AG09309 (cell line): ENCODE measurements around the gene SLF2.

Source experiments
- DNase-seq: peaks from one replicate; pipeline ENCODE4 v3.0.0-alpha.2; 2010; ENCODE audit warnings: low read depth
- H3K4me3 ChIP-seq: 2 replicates; pipeline ENCODE4 v1.5.1; 2011; ENCODE audit warnings: mild to moderate bottlenecking, low read depth, low read length, moderate library complexity; ENCODE audit not compliant: control insufficient read depth
- CTCF ChIP-seq: IDR thresholded peaks from 2 replicates; pipeline ENCODE4 v1.5.1; 2011; ENCODE audit warnings: mild to moderate bottlenecking, low read depth, low read length, inconsistent platforms; ENCODE audit not compliant: insufficient read depth, control insufficient read depth; ENCODE audit errors: missing control alignments

SLF2 gene

DNA sequence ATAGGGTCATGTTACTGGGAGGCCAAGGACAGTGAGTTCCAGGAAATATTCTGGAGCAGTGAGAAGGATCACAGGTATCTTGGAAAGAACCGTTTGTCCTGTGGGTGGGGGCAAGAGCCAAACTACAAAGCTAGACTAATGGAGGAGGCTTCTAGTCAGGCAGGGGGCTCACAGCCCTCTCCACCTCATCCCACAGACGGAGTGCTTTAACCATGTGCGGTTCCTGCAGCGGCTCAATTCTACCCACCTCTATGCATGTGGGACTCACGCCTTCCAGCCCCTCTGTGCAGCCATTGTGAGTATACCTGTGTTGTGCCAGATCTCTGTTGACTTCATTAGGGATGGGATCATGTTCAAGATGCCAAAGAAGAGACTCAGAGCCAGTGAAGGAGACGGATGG, 64.7 kb downstream of the SLF2 start:
- no peak for TF ChIP-seq CTCF
- H3K4me3 ChIP-seq, result no peak overlapping the region
- no peak for DNase-seq

GRCh38 chr10:100978121-100978900, 65.5 kb downstream of the SLF2 start:
- H3K4me3 ChIP-seq, result no peak overlapping the region
- DNase-seq, result no peak
- no peak for TF ChIP-seq CTCF

GRCh38 chr10:100978901-100979195, 66.1 kb downstream of the SLF2 start:
- no peak overlapping the region for H3K4me3 ChIP-seq
- no peak for DNase-seq
- no peak for TF ChIP-seq CTCF

GRCh38 chr10:100979791-100980272, 67.1 kb downstream of the SLF2 start:
- H3K4me3 ChIP-seq, result no peak overlapping the region
- DNase-seq, result no peak
- TF ChIP-seq CTCF, result no peak

GRCh38 chr10:100980311-100980710, 67.5 kb downstream of the SLF2 start:
- no peak for TF ChIP-seq CTCF
- H3K4me3 ChIP-seq, result no peak overlapping the region
- no peak for DNase-seq

GRCh38 chr10:100980711-100981110, 67.9 kb downstream of the SLF2 start:
- no peak overlapping the region for H3K4me3 ChIP-seq
- no peak for TF ChIP-seq CTCF
- DNase-seq, result no peak
